Coronary artery (tissue), 2 donors: ENCODE results near the gene PCDH9.

Experiments
- DNase-seq: peaks from one replicate; pipeline ENCODE4 v3.0.0-alpha.2; 2017; ENCODE audit warnings: low spot score
- H3K27ac ChIP-seq, 2 donors: fragments of 200-600 bp; sonication (generic); one replicate each; pipeline ENCODE4 v1.5.1; 2016 to 2019
- H3K4me3 ChIP-seq: fragments of 200-600 bp; sonication (generic); 2 replicates; pipeline ENCODE4 v1.5.1; 2016; ENCODE audit warnings: mild to moderate bottlenecking, moderate library complexity
- CTCF ChIP-seq: fragments of 200-600 bp; sonication (generic); IDR thresholded peaks from one replicate; pipeline ENCODE4 v1.5.1; 2019; ENCODE audit warnings: antibody characterized with exemption

Gene PCDH9

GRCh38 chr13:66922444-66922843 lies 307.7 kb downstream of the PCDH9 start:
- Histone ChIP-seq H3K27ac (no peak overlapping the region), H3K4me3 (no peak overlapping the region)
- no peak for TF ChIP-seq CTCF
- DNase-seq: no peak

GRCh38 chr13:66921437-66921836 lies 308.7 kb downstream of the PCDH9 start:
- Histone ChIP-seq H3K4me3 (no peak overlapping the region), H3K27ac (no peak overlapping the region)
- no peak for TF ChIP-seq CTCF
- DNase-seq: no peak

DNA sequence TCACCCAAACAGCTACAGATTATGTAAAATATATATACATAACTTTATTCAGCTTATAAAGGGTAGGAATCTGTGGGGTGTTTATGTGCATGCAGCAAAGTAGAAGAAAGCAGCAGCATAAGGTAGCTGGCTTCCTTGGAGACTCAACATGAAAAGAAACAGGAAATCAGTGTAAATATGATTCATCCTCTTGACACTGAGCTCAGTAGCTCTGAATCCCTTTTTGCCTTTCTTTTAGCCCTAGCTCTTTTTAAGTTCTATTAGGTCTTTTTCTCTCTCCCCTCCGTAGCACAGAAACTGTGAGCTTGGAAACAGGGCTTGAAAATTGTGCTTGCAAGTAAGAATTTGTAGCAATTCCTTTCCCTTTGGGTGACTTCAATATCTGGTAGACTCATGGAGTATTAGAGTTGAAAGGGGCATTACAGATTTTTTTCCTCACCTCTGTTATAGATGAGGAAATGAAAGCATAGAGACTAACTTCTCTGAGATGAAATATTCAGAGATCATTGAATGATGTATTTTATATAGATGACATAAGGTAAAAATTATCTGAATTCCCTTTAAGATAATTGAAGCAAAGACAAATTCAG lies 314.4 kb downstream of the PCDH9 start:
- no peak for DNase-seq
- TF ChIP-seq CTCF: no peak
- Histone ChIP-seq H3K27ac (no peak overlapping the region), H3K4me3 (no peak overlapping the region)

GRCh38 chr13:66914155-66914554 lies 316.0 kb downstream of the PCDH9 start:
- H3K4me3 ChIP-seq: no peak overlapping the region
- DNase-seq: no peak
- H3K27ac ChIP-seq: no peak overlapping the region
- TF ChIP-seq CTCF: no peak

DNA sequence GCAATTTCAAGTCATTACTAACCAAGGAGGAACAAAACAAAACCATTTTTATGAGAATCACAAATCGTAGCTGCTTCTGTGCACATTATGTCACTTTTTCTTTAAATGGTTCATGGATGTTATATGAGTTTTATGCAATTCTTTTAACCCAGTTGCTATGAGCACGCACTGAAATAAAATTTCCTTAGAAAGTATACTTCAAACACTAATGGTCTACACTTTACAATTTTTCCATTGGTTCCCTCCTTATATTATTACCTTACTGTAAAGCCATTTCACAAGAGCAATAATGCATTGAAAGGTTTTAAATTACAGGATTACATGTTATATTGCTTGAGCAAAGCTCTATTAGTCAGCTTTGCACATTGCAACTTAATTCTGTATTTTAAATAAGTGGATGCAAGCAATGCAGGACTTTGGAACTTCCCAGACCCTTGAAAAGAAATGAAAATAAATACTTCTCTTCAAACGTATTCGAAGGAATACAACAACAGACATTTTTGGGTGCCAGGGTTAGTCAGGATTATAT lies 318.7 kb downstream of the PCDH9 start:
- H3K27ac ChIP-seq: no peak overlapping the region
- no peak for TF ChIP-seq CTCF
- H3K4me3 ChIP-seq: no peak overlapping the region
- DNase-seq: no peak

DNA sequence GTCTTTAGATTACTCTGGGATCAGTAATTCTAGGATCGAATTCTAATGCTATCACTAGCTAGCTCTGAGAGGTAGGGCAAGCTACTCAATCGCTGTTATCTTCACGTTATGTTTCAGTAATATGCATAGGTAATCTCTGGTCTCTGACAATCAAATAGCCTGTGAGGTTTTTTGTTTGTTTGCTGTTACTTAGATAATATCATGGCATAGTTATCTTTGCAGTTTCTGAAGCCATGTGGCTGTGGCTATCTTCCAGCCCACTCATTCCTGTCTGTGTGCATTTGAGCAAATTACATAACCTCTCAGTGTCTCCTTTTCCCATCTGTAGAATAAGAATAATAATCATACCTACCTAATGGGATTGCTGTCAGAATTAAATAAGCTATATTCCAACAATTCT lies 330.2 kb downstream of the PCDH9 start:
- Histone ChIP-seq H3K4me3 (no peak overlapping the region), H3K27ac (no peak overlapping the region)
- TF ChIP-seq CTCF: no peak
- no peak for DNase-seq

- H3K4me3 ChIP-seq: no peak overlapping the region
- no peak for TF ChIP-seq CTCF
- no peak for DNase-seq
- H3K27ac ChIP-seq: no peak overlapping the region
Observed at GRCh38 chr13:66896933-66897332, 333.2 kb downstream of the PCDH9 start.
